Osteocyte (in vitro differentiated cells): ENCODE data around the gene SRXN1. TPM values are rescaled to one million over a fixed set of nuclear protein-coding genes. Genes with fewer than 3 reads are reported as not detected.
"Not testable (repeated sequence)": the region's sequence is repeated elsewhere in the genome, so short reads cannot be mapped to it uniquely, and the experiment has no call there.

ENCODE experiments used
- DNase-seq: peaks from one replicate; pipeline ENCODE4 v3.0.0; 2021; ENCODE audit warnings: mixed read lengths; ENCODE audit not compliant: unreplicated experiment; ENCODE audit errors: extremely low spot score
- H3K27ac Mint-ChIP-seq: one replicate; pipeline ENCODE4 v1.8.0; 2021; ENCODE audit warnings: mild to moderate bottlenecking, mixed read lengths; ENCODE audit not compliant: unreplicated experiment
- H3K27me3 Mint-ChIP-seq: one replicate; pipeline ENCODE4 v1.8.0; 2021; ENCODE audit warnings: mixed read lengths; ENCODE audit not compliant: unreplicated experiment
- H3K36me3 Mint-ChIP-seq: one replicate; pipeline ENCODE4 v1.8.0; 2021; ENCODE audit warnings: mixed read lengths; ENCODE audit not compliant: unreplicated experiment
- H3K4me1 Mint-ChIP-seq: one replicate; pipeline ENCODE4 v1.8.0; 2021; ENCODE audit warnings: mixed read lengths; ENCODE audit not compliant: unreplicated experiment
- H3K4me3 Mint-ChIP-seq: one replicate; pipeline ENCODE4 v1.8.0; 2021; ENCODE audit warnings: mild to moderate bottlenecking, moderate library complexity, mixed read lengths; ENCODE audit not compliant: unreplicated experiment
- H3K9me3 Mint-ChIP-seq: one replicate; pipeline ENCODE4 v1.8.0; 2021; ENCODE audit warnings: mixed read lengths; ENCODE audit not compliant: unreplicated experiment
- total RNA-seq: library from RNA; stranded (reverse); gene quantifications from 2 replicates; pipeline ENCODE4 v1.2.1, GENCODE V29; 2021
- TF ChIP-seq, protein P1 (sequence below): fragments of 200-600 bp; sonication (generic); IDR thresholded peaks from 2 replicates; pipeline ENCODE4 v1.5.0; 2021; ENCODE audit warnings: antibody characterized with exemption, mild to moderate bottlenecking, moderate library complexity

Gene SRXN1
- total RNA-seq, 1 donor from 2014 or later, result 14.3 TPM

- H3K36me3 Mint-ChIP-seq, result no peaks in the 10 kb centered on the region
- H3K27ac Mint-ChIP-seq, result no peak overlapping the region
Measured at GRCh38 chr20:698276-698675, 45.3 kb upstream of the SRXN1 start.

GRCh38 chr20:697826-698225 lies 44.8 kb upstream of the SRXN1 start:
- TF ChIP-seq, protein P1, sequence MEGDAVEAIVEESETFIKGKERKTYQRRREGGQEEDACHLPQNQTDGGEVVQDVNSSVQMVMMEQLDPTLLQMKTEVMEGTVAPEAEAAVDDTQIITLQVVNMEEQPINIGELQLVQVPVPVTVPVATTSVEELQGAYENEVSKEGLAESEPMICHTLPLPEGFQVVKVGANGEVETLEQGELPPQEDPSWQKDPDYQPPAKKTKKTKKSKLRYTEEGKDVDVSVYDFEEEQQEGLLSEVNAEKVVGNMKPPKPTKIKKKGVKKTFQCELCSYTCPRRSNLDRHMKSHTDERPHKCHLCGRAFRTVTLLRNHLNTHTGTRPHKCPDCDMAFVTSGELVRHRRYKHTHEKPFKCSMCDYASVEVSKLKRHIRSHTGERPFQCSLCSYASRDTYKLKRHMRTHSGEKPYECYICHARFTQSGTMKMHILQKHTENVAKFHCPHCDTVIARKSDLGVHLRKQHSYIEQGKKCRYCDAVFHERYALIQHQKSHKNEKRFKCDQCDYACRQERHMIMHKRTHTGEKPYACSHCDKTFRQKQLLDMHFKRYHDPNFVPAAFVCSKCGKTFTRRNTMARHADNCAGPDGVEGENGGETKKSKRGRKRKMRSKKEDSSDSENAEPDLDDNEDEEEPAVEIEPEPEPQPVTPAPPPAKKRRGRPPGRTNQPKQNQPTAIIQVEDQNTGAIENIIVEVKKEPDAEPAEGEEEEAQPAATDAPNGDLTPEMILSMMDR, result no peak
- Mint-ChIP-seq H3K27me3 (peaks cover 15% of the 10 kb centered on the region), H3K27ac (no peak overlapping the region), H3K36me3 (no peaks in the 10 kb centered on the region), H3K9me3 (no peaks in the 10 kb centered on the region), H3K4me3 (no peak overlapping the region), H3K4me1 (no peaks in the 10 kb centered on the region)
- DNase-seq, result no peak

More at GRCh38 chr20:698276-698675, 45.3 kb upstream of the SRXN1 start:
- DNase-seq, result no peak
- Mint-ChIP-seq H3K4me1 (no peaks in the 10 kb centered on the region), H3K4me3 (no peak overlapping the region), H3K27me3 (peaks cover 14% of the 10 kb centered on the region), H3K9me3 (no peaks in the 10 kb centered on the region)
- TF ChIP-seq, protein P1, result no peak

GRCh38 chr20:695165-695866 lies 42.3 kb upstream of the SRXN1 start:
- no peak overlapping the region for H3K27ac Mint-ChIP-seq
- no peaks in the 10 kb centered on the region for H3K9me3 Mint-ChIP-seq
- H3K27me3 Mint-ChIP-seq, result peaks cover 24% of the 10 kb centered on the region
- no peaks in the 10 kb centered on the region for H3K36me3 Mint-ChIP-seq
- no peaks in the 10 kb centered on the region for H3K4me1 Mint-ChIP-seq
- TF ChIP-seq, protein P1, result no peak
- no peak for DNase-seq
- no peak overlapping the region for H3K4me3 Mint-ChIP-seq

- Mint-ChIP-seq H3K4me3 (no peak overlapping the region), H3K9me3 (no peaks in the 10 kb centered on the region), H3K36me3 (no peaks in the 10 kb centered on the region), H3K27ac (no peak overlapping the region), H3K27me3 (peaks cover 24% of the 10 kb centered on the region), H3K4me1 (no peaks in the 10 kb centered on the region)
- TF ChIP-seq, protein P1, result no peak
- no peak for DNase-seq
Measured at GRCh38 chr20:694496-694895, 41.5 kb upstream of the SRXN1 start.

GRCh38 chr20:693786-694185 lies 40.8 kb upstream of the SRXN1 start:
- not testable (repeated sequence) for H3K27ac Mint-ChIP-seq, H3K4me1 Mint-ChIP-seq, H3K4me3 Mint-ChIP-seq, DNase-seq, H3K36me3 Mint-ChIP-seq, H3K9me3 Mint-ChIP-seq
- H3K27me3 Mint-ChIP-seq, result peaks cover 31% of the 10 kb centered on the region
